ENCODE data around the gene ZNF212.
"Not testable (repeated sequence)": the region's sequence is repeated elsewhere in the genome, so short reads cannot be mapped to it uniquely, and the experiment has no call there.

ZNF212 gene

DNA sequence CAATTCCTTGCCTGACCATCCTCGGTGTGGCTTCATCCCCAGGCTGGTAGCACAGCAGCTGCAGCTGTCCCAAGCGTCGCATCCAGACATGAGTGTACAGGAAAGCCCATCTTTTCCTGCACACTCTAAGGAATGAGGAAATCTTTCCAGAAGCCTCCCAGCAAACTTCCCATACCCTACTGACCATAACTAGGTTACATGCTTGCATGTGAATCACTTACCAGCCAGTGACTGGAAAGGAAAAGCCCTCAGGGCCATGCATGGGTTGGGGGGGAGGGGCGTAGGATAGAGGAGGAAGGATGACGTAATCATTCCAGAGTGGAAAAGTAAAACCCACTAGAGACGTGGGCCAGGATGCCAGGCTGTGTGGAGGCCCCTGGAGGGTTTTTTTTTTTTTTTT is 18.9 kb upstream of the ZNF212 start:
- no peak for DNase-seq

DNA sequence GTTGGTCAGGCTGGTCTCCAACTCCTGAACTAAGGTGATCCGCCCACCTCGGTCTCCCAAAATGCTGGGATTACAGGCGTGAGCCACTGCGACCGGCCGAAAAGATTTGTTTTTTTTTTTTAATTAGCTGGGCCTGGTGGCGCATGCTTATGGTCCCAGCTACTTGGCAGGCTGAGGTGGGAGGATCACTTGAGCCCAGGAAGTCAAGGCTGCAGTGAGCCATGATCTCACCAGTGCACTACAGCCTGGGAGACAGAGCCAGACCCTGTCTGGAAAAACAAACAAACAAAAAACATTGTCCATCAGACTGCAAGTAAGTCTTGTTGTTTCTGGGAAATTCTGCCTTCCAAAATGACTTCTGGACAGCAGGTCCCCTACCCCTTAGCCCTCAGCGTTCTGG is 16.3 kb upstream of the ZNF212 start:
- no peak for DNase-seq

DNA sequence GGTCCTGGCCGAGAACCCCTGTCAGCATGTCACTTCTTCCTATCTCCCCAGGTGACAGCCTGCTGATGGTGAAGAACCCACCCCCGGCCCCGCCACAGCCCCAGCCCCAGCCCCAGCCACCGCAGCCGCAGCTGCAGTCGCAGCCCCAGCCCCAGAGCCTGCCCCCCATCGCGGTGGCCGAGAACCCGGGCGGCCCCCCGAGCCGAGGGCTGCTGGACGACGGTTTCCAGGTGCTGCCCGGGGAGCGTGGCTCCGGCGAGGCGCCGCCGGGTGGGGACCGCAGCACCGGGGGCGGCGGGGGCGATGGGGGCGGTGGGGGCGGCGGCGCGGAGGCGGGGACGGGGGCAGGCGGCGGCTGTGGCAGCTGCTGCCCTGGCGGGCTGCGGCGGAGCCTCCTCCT is 15.7 kb upstream of the ZNF212 start:
- no peak for DNase-seq

DNA sequence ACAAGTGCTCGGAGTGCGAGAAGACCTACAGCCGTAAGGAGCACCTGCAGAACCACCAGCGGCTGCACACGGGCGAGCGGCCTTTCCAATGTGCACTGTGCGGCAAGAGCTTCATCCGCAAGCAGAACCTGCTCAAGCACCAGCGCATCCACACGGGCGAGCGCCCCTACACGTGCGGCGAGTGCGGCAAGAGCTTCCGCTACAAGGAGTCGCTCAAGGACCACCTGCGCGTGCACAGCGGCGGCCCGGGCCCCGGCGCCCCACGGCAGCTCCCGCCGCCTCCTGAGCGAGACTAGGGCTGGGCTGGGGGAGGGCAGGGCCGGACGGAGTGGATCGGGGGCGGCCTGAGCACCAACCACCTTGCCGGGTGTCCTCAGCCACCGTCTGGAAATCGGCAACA is 15.1 kb upstream of the ZNF212 start:
- no peak for DNase-seq

DNA sequence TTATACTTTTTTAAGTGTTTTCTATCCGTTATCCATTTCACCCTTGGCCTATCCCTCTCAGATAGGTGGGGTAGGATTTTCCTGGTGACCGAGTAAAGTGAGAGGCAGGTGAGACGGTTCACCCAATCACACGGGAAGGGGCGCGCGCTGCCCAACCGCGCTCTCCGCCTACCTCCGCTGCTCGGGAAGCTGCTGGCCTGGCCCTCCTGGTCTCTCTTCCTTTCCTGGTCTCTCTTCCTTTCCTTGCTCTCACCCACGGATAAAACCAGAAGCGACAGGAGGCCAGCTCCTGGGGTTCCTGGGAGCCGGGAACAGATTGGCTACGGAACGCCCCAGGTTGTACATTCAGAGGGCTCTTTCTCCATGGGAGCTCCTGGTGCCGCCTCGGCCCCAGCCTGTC is 14.3 kb upstream of the ZNF212 start:
- DNase-seq = no peak

DNA sequence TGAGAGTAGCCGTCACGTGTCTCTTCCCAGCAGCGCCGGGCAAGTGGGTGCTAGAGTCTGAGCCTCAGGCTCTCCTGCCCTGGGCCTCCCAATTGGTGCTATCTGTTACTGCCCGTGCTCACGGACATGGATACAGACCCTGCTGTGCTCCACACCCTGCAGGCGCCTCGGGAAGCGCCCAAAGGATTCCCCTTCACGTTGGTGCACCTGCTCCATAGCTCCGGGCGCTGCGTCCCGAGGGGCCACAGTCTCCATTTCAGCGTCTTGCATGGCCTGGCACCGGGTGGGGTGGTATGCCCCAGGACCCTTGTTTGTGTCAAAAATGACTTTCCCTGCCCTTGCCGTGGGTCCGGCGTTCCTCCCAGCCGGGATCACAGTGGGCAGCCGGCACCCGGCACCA is 13.8 kb upstream of the ZNF212 start:
- DNase-seq = no peak

DNA sequence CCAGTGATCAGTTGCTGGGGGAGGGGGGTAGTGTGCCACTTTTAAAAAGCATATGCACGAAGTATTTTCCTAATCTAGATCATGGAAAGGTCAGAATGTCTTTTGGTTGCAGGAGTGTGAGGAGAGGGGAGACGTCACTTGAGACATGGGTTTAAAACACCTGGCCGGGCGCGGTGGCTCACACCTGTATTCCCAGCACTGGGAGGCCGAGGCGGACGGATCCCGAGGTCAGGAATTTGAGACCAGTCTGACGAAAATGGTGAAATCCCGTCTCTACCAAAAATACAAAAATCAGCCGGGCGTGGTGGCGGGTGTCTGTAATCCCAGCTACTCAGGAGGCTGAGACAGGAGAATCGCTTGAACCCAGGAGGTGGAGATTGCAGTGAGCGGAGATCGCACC is 13.1 kb upstream of the ZNF212 start:
- DNase-seq = not testable (repeated sequence)

DNA sequence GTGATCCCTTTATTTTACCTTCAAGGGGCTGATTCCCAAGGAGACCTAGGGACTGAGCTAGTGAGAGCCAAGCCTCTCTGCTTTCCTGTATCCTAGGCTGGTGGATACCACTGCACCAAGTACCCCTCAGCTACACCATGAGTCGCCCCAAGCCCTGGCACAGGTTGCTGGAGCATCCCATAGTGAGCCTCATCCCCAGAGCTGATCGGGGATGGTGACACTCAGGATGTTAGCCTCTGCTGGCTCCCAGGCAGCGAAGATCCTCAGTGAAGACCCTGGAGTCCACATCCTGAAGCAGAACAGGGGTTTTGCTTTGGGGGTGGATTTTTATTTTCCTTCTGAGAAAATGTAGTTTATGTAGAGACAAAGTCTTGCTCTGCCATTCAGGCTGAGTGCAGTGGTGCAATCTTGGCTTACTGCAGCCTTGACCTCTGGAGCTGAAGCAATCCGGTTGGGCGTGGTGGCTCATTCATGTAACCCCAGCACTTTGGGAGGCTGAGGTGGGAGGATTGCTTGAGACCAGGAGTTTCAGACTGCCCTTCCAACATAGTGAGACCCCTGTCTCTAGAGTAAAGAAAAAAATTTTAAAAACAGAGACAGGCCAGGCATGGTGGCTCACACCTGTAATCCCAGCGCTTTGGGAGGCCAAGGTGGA is 12.5 kb upstream of the ZNF212 start:
- no peak for DNase-seq

DNA sequence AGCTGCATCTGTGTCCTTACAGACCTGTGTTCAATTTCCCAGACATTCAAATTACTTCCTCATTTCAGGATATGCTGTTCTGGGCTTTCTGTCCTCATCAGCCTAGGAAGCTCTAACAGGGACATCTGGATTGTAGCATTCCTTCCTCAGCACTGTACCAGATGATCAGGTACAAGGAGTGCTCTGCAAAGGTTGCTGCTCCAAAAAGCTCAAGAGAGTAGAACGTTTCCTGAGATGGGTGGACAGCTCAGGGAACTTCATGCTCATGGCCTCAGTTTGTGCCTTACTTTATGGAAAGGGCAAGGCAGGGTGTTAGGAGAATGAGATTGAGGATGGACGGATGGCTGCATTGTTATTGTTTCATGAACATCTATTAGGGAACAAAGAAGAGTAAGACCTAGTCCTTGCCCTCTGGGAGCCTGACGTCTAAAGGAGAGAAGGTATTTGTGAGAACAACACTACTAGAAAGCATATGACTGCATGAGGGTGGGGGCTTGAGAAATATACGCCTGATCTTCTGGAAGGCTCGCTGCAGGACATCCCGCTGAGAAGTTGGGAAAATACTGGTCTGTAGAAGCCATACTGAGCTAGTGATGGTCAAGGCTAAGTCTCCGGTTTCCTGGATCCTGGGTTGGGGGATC is 10.5 kb upstream of the ZNF212 start:
- DNase-seq = no peak

DNA sequence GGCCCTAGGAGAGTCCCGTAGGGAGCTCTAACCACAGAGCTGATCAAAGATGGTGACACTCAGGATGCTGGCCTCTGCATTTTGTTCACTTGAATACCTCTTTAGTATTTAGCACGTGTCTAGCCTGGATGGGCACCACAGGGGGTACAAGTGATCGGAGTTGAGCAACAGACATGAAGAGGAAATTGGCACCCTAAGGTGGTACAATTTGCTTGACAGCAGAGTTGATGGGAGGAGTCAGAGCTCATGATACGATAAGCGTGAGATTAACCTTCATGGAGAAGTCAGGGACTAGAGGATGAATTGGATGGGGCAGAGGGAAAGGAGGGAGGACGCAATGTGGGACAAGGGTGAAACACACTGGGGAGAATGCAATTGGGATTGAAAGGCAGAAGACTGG is 9.9 kb upstream of the ZNF212 start:
- peak; percentile 17 for DNase-seq

DNA sequence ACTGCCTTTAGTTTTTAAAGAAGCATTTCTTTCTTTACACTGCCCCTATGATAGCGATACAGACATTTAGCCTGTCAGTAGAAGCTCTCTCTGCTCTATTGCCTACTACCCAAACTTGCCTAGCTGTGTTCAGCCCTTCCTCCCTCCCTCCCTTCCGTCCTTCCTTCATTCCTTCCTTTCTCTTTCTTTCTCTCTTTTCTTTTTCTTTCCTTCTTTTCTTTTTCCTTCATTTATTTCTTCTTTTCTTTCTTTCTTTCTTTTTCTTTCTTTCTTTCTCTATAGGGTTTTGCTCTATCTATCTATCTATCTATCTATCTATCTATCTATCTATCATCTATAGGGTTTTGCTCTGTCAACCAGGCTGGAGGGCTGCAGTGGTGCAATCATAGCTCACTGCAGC is 7.1 kb upstream of the ZNF212 start:
- no peak for DNase-seq

DNA sequence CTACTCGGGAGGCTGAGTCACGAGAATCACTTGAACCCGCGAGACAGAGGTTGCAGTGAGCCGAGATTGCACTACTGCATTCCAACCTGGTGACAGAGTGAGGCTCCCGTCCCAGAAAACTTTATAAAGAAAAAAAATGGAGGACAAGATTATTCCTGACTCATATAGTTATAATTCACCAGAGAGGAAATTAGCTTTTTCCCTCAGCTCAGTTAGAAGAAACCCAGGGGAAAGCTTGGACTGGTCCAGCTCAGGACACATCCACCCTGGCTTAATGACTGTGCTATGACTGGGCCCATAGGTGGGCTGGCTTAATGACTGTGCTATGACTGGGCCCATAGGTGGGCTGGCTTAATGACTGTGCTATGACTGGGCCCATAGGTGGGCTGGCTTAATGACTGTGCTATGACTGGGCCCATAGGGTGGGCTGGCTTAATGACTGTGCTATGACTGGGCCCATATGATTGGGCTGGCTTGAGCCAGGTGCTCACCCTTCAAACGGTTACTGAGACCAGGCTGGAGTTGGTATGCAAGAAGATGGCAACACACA is 5.7 kb upstream of the ZNF212 start:
- not testable (repeated sequence) for DNase-seq

DNA sequence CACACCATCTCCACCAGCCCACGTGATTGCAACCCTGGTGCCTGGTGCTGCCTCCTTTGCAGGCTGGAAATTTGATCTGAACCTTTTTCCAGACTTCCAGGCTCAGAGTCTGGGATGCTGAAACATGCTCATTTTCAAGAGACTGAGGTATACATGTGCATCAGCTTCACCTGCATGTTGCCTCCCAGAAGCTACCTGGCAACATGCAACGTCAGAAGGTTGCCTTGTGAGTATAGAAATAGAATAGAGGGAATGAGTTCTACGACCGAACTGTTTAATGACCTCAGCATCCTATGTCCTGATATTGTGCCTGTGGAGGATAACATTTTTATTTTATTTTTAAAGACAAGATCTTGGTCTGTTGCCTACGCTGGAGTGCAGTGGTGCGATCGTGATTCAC is 1.9 kb upstream of the ZNF212 start:
- DNase-seq = no peak

DNA sequence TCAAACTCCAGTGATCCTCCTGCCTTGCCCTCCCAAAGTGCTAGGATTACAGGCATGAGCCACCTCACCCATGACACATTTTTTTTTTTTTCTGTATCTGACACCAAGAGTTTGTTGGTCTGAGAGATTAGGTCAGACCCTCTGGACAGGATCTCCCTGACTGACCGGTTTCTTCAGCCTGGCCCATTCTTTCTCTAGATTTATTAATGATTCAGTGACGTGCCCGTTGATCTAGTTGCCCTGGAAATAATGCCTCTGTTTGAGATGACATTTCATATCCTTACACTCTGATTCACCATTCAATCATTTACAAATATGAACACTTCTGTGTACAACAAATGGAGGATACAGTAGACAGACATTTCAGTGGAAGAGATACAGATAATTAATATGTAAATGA is 1.4 kb upstream of the ZNF212 start:
- no peak for DNase-seq

DNA sequence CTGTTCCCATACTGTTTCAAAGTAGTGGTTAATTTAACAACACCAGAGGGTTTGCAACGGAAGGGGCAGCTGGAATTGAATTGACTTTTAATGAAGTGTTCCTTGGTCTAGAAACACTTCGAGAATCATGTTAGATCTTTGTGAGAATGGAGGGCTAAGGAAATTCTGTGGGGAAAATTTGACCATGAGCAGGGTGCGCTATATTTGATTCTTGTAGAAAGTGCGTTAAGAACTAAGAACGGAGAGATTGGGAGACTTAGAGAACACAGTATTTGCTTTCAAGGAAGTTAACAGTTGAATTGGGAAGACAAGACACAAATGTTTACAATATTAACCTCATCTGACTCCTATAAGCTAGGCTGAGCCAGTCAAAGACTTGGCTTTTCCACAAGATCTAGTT is 1.2 kb downstream of the ZNF212 start:
- no peak for DNase-seq

DNA sequence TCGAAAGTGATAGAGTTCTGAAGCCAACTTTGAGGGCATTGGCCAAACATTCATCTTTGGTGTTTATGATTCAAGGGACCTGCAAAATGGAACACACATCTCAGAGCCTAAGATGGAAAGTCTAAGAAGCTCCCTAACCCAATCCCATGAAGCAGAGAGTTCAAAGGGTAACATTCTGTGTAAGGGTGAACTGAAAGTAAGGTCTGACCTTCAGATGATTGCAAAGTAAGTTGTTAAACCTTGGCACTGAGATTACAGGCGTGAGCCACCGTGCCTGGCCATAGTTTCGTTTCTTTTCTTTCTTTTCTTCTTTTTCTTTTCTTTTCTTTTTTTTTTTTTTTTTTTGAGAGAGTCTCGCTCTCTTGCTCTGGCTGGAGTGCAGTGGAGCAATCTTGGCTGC is 2.2 kb downstream of the ZNF212 start:
- no peak for DNase-seq

DNA sequence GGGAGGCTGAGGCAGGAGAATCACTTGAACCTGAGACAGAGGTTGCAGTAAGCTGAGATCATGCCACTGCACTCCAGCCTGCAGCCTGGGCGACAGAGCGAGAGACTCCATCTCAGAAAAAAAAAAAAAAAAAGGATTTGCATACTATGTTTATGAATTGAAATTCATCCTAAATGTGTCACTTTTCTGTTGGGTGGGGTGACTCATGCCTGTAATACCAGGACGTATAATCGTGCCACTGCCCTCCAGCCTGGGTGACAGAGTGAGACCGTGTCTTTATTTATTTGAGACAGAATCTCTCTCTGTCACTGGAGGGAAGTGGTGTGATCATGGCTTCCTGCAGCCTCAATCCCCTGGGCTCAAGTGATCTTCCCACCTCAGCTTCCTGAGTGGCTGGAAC is 5.8 kb downstream of the ZNF212 start:
- no peak for DNase-seq

DNA sequence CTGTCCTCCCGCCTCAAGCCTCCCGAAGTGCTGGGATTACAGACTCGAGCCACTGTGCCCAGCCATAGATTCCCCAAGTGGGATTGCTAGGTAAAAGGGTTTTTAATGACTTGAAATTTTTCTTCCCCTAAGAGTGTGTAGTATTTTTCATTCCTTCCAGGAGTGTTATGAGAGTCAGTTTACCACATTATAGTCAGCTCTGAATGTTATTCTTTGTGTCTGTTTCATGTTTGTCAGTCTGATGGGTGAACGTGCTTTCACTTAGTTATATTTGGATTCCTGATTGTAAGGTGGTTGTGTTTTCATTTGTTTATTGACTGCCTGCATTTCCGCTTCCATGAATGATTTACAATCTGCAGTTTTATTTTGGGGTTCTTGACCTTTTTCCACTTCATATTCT is 6.3 kb downstream of the ZNF212 start:
- no peak for DNase-seq

DNA sequence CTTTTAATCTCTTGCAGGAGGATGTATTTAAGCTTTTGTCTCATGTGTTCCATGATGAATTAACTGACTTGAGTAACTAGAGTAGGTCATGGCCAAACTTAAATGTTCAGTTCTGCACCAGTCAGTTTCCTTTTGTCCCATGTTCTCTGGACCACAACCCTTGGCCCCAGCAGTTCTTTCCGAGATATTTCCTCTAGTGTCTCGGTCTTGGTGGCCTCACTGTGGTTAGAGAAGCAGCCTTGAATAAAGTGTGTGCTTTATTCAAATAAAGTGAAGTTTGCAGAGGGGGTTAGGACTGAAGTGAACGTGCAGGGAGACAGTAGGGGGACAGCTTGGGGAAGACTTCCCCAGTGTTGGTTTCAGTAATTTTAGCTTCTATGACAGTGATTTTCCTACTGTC is 9.3 kb downstream of the ZNF212 start:
- DNase-seq = no peak

DNA sequence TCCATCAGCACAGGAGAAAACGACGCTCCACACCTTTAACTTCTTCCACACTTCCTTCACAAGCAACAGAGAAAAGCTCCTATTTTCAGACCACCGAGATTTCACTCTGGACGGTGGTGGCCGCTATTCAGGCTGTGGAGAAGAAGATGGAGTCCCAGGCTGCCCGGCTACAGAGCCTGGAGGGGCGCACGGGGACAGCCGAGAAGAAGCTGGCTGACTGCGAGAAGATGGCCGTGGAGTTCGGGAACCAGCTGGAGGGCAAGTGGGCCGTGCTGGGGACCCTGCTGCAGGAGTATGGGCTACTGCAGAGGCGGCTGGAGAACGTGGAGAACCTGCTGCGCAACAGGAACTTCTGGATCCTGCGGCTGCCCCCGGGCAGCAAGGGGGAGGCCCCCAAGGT is 10.7 kb downstream of the ZNF212 start:
- DNase-seq = not testable (repeated sequence)

DNA sequence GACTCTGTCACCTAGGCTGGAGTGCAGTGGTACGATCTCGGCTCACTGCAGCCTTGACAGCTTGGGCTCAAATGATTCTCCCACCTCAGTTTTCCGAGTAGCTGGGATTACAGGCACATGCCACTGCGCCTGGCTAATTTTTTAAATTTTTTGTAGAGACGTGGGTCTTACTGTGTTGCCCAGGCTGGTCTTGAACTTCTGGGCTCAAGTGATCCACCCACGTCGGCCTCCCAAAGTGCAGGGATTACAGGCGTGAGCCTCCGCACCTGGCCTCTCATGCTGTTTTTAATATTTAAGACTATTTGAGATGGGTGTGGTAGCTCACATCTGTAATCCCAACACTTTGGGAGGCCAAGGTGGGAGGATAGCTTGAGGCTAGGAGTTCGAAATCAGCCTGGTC is 12.1 kb downstream of the ZNF212 start:
- not testable (repeated sequence) for DNase-seq

DNA sequence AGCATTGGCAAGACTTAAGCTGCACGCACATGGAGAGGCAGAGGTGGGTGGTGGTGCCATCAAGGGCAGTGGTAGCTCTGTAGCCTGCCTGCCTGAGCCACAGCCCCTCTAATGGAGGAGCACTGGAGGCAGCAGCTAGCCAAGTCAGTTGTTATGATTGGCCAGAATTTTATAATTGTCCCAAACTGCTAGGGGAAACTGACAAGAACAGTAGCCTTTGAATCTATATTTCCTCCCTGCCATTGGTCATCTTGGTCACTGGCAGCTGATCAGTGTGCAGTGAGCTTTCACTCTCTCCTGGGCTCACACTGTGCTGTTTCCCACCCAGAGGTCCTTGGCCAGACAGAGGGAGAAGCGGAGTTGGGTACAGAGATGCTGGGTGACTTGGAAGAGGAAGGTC is 12.9 kb downstream of the ZNF212 start:
- no peak for DNase-seq

DNA sequence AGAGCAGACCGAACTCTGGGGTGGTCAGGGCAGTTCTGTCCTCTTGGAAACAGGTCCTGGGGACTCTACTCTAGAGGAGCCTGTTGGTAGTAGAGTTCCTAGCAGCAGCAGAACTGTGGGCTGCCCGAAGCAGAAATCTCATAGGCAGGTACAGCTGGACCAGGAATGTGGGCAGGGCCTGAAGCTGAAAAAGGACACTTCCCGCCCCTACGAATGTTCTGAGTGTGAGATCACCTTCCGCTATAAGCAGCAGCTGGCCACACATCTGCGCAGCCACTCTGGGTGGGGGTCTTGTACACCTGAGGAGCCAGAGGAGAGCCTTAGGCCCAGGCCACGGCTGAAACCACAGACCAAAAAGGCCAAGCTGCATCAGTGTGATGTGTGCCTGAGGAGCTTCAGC is 14.2 kb downstream of the ZNF212 start:
- DNase-seq = no peak

DNA sequence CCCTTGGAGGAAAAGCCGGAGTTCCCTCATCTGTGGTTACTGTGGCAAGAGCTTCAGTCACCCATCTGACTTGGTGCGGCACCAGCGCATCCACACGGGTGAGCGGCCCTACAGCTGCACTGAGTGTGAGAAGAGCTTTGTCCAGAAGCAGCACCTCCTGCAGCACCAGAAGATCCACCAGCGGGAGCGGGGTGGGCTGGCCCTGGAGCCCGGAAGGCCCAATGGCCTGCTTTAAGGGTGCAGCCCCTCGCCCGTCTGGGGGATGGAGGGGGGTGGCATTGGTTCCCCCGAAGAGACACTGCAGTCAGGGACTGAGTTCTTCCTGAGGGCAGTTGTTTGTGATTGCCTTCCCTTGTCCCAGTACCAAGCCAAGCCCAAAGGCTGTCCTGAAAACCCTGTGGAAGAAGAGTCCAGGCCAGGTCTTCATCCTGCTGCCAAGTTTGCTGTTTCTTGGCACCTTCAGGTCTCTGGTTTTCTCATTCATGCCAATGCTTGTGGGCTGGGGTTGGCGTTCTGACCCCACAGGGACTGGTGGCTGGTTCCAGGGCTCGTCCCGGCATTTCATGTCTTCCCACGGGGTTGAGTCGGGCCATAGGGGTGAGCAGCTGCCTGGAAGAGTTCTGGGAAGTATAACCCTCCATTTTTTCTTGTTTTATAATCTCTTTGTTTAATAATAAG is 14.9 kb downstream of the ZNF212 start:
- no peak for DNase-seq
